ENCODE results near the gene ANKRD45. TPM values are rescaled to one million over a fixed set of nuclear protein-coding genes. Genes with fewer than 3 reads are reported as not detected.
"Not testable (repeated sequence)": the region's sequence is repeated elsewhere in the genome, so short reads cannot be mapped to it uniquely, and the experiment has no call there.

Gene ANKRD45
- total RNA-seq, 2 experiments from 2014 or later, result not detected

GRCh38 chr1:173683838-173684237, 14.2 kb upstream of the ANKRD45 start:
- H3K27me3 Mint-ChIP-seq (ENCODE audit: low read depth); intact Hi-C loops (cut with micrococcal nuclease); CTCF ChIA-PET; H3K4me1 Mint-ChIP-seq (ENCODE audit: low read depth); H3K4me3 Mint-ChIP-seq; H3K9me3 Mint-ChIP-seq; H3K36me3 Mint-ChIP-seq (ENCODE audit: low read depth); DNase-seq; H3K27ac Mint-ChIP-seq: not testable (repeated sequence)

DNA sequence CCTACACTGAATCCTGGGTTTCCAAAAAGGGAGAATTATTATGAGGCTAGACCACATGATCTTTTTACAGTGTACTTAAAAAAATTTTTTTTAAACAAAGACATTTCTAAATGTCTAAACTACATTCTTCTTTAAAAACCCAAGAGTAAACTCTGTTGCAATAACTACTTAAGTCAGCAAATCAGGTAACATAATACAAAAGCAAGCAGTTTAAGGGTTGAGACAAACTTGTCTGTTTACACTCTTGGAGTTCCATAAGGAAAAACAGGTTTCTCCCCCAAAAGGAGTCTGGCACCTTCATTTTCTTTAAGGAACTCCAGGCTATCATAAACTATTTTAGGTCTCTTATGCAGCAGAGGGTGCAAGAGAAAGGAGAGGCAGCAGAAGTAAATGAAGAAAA, 12.5 kb upstream of the ANKRD45 start:
- Mint-ChIP-seq H3K27ac (no peak overlapping the region), H3K36me3 (ENCODE audit: low read depth) (no peaks in the 10 kb centered on the region), H3K9me3 (peaks cover 2% of the 10 kb centered on the region), H3K27me3 (ENCODE audit: low read depth) (no peaks in the 10 kb centered on the region), H3K4me3 (no peak overlapping the region), H3K4me1 (ENCODE audit: low read depth) (no peaks in the 10 kb centered on the region)
- DNase-seq, result no peak
- intact Hi-C loops (cut with micrococcal nuclease), result no loop called here
- CTCF ChIA-PET, result no interaction called here

DNA sequence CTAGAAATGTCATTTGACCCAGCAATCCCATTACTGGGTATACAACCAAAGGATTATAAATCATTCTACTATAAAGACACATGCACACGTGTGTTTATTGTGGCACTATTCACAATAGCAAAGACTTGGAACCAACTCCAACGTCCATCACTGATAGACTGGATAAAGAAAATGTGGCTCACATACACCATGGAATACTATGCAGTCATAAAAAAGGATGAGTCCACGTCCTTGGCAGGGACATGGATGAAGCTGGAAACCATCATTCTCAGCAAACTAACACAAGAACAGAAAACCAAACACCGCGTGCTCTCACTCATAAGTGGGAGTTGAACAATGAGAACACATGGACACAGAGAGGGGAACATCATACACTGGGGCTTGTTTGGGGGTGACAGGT, 10.5 kb upstream of the ANKRD45 start:
- H3K27ac Mint-ChIP-seq; H3K27me3 Mint-ChIP-seq (ENCODE audit: low read depth); H3K4me3 Mint-ChIP-seq; DNase-seq; intact Hi-C loops (cut with micrococcal nuclease); H3K9me3 Mint-ChIP-seq; H3K4me1 Mint-ChIP-seq (ENCODE audit: low read depth); H3K36me3 Mint-ChIP-seq (ENCODE audit: low read depth); CTCF ChIA-PET: not testable (repeated sequence)

DNA sequence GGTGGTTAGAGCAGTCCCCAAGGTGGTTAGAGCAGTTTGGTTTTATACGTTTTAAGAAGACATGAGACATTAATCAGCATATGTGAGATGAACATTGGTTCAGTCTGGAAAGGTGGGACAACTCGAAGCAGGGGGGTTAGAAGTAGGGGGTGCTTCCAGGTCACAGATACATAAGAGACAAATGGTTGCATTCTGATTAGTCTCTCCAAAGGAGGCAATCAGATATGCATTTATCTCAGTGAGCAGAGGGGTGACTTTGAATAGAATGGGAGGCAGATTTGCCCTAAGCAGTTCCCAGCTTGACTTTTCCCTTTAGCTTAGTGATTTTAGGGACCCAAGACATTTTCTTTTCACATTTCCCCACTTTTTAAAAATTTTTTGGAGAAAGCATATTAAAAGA, 4.8 kb upstream of the ANKRD45 start:
- H3K36me3 Mint-ChIP-seq (ENCODE audit: low read depth); H3K4me1 Mint-ChIP-seq (ENCODE audit: low read depth); H3K4me3 Mint-ChIP-seq; DNase-seq; H3K9me3 Mint-ChIP-seq; intact Hi-C loops (cut with micrococcal nuclease); H3K27ac Mint-ChIP-seq; CTCF ChIA-PET: not testable (repeated sequence)
- H3K27me3 Mint-ChIP-seq (ENCODE audit: low read depth), result peaks cover 13% of the 10 kb centered on the region

DNA sequence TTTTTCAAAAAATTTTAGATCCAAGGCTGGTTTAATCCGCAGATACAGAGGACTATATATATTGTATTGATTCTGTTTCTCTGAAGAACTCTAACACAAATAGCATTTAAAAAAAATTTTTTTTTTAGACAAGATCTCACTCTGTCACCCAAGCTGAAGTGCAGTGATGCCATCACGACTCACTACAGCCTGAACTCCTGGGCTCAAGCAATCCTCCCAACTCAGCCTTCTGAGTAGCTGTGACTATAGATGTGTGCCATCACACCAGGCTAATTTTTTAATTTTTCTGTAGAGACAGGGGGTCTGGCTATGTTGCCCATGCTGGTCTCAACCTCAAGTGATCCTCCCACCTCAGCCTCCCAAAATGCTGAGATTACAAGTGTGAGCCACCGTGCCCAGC, 3.0 kb downstream of the ANKRD45 start:
- H3K4me1 Mint-ChIP-seq (ENCODE audit: low read depth), result peaks cover 13% of the 10 kb centered on the region
- no peaks in the 10 kb centered on the region for H3K9me3 Mint-ChIP-seq
- H3K4me3 Mint-ChIP-seq, result no peak overlapping the region
- H3K27ac Mint-ChIP-seq, result no peak overlapping the region
- peaks cover 2% of the 10 kb centered on the region for H3K36me3 Mint-ChIP-seq (ENCODE audit: low read depth)
- intact Hi-C loops (cut with micrococcal nuclease), result no loop called here
- CTCF ChIA-PET, result interaction anchor here (0.5 kb wide), 1 partner anchor 487 kb away, joined by 3 read pairs; no protein-coding TSS in a partner anchor
- H3K27me3 Mint-ChIP-seq (ENCODE audit: low read depth), result peaks cover 30% of the 10 kb centered on the region
- DNase-seq, result no peak

DNA sequence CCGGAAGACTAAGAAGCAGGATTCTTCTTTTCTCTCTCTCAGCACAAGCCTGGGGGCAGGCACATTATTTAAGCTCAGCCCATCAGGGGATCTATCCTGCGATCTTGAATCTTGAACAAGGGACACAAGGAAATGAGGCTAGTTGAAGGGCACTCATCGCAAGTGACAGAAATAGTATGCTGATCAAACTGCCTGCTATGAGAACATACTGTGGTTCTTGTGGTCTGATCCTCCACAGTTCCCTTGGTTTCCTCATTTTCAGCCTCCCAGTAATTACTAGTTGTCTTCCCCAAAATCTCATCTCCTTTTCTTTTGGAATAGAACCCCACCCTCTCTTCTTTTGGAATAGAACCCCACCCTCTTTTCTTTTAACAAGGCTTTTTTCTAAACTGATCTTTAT, 6.5 kb downstream of the ANKRD45 start:
- no peak overlapping the region for H3K27ac Mint-ChIP-seq
- CTCF ChIA-PET, result no interaction called here
- intact Hi-C loops (cut with micrococcal nuclease), result no loop called here
- DNase-seq, result no peak
- H3K4me1 Mint-ChIP-seq (ENCODE audit: low read depth), result no peaks in the 10 kb centered on the region
- no peak overlapping the region for H3K4me3 Mint-ChIP-seq
- no peaks in the 10 kb centered on the region for H3K9me3 Mint-ChIP-seq
- no peaks in the 10 kb centered on the region for H3K36me3 Mint-ChIP-seq (ENCODE audit: low read depth)
- H3K27me3 Mint-ChIP-seq (ENCODE audit: low read depth), result peaks cover 6% of the 10 kb centered on the region

GRCh38 chr1:173661763-173662162, 7.9 kb downstream of the ANKRD45 start:
- no peak for DNase-seq
- intact Hi-C loops (cut with micrococcal nuclease), result no loop called here
- Mint-ChIP-seq H3K27ac (no peak overlapping the region), H3K27me3 (ENCODE audit: low read depth) (no peaks in the 10 kb centered on the region), H3K4me3 (no peak overlapping the region), H3K4me1 (ENCODE audit: low read depth) (no peaks in the 10 kb centered on the region), H3K36me3 (ENCODE audit: low read depth) (no peaks in the 10 kb centered on the region), H3K9me3 (no peaks in the 10 kb centered on the region)
- CTCF ChIA-PET, result no interaction called here

GRCh38 chr1:173661271-173661670, 8.4 kb downstream of the ANKRD45 start:
- Mint-ChIP-seq H3K4me1 (ENCODE audit: low read depth) (no peaks in the 10 kb centered on the region), H3K4me3 (no peak overlapping the region)

DNA sequence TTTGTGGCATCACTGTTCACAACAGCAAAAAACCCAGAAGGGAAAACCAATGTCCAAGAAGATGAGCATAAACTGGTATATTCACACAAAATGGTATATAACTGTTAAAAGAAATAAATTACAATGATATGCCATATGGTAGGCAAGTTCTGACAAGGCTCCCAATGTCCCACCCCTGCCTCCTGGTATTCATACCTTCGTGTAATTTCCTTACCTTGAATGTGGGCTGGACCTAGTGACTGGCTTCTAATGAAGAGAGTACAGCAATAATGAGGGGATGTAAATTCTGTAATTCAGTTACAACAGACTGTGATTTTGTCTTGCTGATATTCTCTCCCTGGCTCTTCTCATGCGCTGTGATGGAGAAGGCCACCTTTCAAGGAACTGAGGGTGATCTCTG, 9.3 kb downstream of the ANKRD45 start:
- intact Hi-C loops (cut with micrococcal nuclease), result no loop called here
- no peaks in the 10 kb centered on the region for H3K27me3 Mint-ChIP-seq (ENCODE audit: low read depth)
- no peak overlapping the region for H3K4me3 Mint-ChIP-seq
- H3K4me1 Mint-ChIP-seq (ENCODE audit: low read depth), result no peaks in the 10 kb centered on the region
- CTCF ChIA-PET, result no interaction called here
- DNase-seq, result no peak
- no peaks in the 10 kb centered on the region for H3K9me3 Mint-ChIP-seq
- no peak overlapping the region for H3K27ac Mint-ChIP-seq
- no peaks in the 10 kb centered on the region for H3K36me3 Mint-ChIP-seq (ENCODE audit: low read depth)

More at GRCh38 chr1:173661271-173661670, 8.4 kb downstream of the ANKRD45 start:
- no peaks in the 10 kb centered on the region for H3K36me3 Mint-ChIP-seq (ENCODE audit: low read depth)
- H3K27me3 Mint-ChIP-seq (ENCODE audit: low read depth), result no peaks in the 10 kb centered on the region
- no peak for DNase-seq
- H3K27ac Mint-ChIP-seq, result no peak overlapping the region
- H3K9me3 Mint-ChIP-seq, result no peaks in the 10 kb centered on the region
- CTCF ChIA-PET, result no interaction called here
- intact Hi-C loops (cut with micrococcal nuclease), result no loop called here

DNA sequence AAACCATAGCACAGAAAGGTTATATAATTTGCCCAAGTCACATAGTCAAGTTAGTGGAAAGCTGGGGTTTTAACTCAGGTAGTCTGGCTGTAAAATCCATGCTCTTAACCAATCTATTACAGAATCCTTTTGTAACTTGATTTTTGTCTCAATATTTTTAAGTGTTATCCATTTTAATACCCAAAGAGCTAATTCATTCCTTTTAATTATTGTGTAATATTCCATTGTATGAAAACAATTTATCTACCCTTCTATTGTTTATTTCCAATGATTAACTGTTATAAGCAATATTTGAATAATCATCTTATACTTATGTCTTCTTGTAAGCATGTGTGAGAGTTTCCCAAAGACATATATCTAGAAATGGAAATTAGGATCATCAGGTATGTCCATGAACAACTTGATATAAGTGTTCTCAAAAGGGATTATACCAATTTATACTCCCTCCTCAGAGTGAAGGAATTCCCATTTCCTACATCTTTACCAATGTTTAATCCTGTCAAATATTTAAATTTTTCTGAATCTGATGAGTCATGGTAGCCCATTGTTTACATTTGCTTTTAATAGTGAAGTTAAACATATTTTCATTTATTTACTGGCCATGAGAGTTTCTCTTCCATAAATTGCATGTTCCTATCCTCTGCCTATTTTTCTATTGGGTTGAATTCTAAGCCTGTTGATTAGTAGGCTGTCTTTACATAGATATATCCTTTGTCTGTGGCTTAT, 20.6 kb downstream of the ANKRD45 start:
- Mint-ChIP-seq H3K27ac (no peak overlapping the region), H3K9me3 (peaks cover 2% of the 10 kb centered on the region), H3K4me1 (ENCODE audit: low read depth) (no peaks in the 10 kb centered on the region), H3K4me3 (no peak overlapping the region), H3K27me3 (ENCODE audit: low read depth) (no peaks in the 10 kb centered on the region), H3K36me3 (ENCODE audit: low read depth) (no peaks in the 10 kb centered on the region)
- CTCF ChIA-PET, result interaction anchor here (0.6 kb wide), 1 partner anchor 117 kb away, joined by 3 read pairs; no protein-coding TSS in a partner anchor
- intact Hi-C loops (cut with micrococcal nuclease), result no loop called here
- no peak for DNase-seq

GRCh38 chr1:173646656-173647055, 23.0 kb downstream of the ANKRD45 start:
- DNase-seq, result no peak
- H3K27ac Mint-ChIP-seq, result no peak overlapping the region
- no peaks in the 10 kb centered on the region for H3K4me1 Mint-ChIP-seq (ENCODE audit: low read depth)
- no peaks in the 10 kb centered on the region for H3K36me3 Mint-ChIP-seq (ENCODE audit: low read depth)
- peaks cover 3% of the 10 kb centered on the region for H3K9me3 Mint-ChIP-seq
- no peak overlapping the region for H3K4me3 Mint-ChIP-seq
- intact Hi-C loops (cut with micrococcal nuclease), result no loop called here
- CTCF ChIA-PET, result no interaction called here
- H3K27me3 Mint-ChIP-seq (ENCODE audit: low read depth), result no peaks in the 10 kb centered on the region

DNA sequence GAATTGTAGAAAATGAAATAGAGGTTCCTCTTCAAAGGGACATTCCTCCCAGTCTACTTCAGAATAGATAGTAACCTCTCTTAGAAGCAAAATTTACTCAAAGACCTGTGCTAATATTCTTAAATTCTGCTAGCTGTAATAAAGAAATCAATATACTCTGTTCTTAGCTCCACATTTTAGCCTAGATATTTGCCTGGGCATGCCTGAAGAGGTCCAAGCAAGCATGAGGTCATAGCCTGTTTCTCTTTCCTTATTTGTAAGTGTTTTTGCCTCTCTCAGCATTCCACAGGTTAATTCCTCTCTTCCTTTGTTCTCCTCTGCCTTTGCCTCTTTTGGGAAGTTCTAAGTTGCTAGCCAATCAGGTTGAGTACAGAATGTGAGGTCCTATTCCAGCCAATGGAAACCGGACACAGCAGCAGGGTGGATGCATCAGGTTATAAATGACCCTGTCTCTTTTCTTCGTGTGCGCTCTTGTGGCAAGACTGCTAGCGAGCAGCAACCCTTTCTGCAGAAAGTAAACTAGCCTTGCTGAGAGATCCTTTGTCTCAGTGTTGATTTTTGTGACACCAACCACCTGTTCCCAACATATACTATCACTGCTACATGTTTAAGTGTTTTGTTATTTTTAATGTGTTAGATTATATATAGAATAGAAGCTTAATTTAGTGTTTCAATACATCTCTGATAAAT, 27.1 kb downstream of the ANKRD45 start:
- H3K36me3 Mint-ChIP-seq (ENCODE audit: low read depth); H3K27me3 Mint-ChIP-seq (ENCODE audit: low read depth); intact Hi-C loops (cut with micrococcal nuclease); H3K9me3 Mint-ChIP-seq; CTCF ChIA-PET; DNase-seq; H3K4me3 Mint-ChIP-seq; H3K4me1 Mint-ChIP-seq (ENCODE audit: low read depth): not testable (repeated sequence)
- peak overlapping the region; percentile 7 for H3K27ac Mint-ChIP-seq

DNA sequence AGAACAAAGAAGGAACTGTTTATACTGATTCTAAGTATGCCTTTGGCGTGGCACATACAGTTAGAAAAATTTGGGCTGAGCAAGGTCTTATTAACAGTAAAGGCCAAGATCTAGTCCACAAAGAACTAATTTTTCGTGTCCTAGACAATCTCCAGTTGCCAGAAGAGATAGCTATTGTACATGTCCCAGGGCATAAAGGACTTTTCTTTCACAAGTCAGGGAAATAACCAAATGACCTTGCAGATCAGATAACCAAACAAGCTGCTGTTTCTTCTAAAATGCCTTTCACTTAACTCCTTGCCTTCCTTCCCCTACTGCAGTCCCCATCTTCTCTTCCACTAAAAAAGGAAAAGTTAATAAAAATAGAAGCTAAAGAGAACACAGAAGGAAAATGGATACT, 30.5 kb downstream of the ANKRD45 start:
- DNase-seq, result no peak
- Mint-ChIP-seq H3K27me3 (ENCODE audit: low read depth) (no peaks in the 10 kb centered on the region), H3K4me3 (no peak overlapping the region), H3K9me3 (peaks cover 10% of the 10 kb centered on the region), H3K36me3 (ENCODE audit: low read depth) (no peaks in the 10 kb centered on the region), H3K27ac (no peak overlapping the region), H3K4me1 (ENCODE audit: low read depth) (no peaks in the 10 kb centered on the region)
- CTCF ChIA-PET, result no interaction called here
- intact Hi-C loops (cut with micrococcal nuclease), result no loop called here
